GM20000 (cell line): ENCODE data around the gene SLC16A10.
A peak's percentile ranks its signal among the peaks of the same experiment; 100 is the strongest.

Source experiments
- DNase-seq: peaks from one replicate; pipeline ENCODE4 v3.0.0; 2012; ENCODE audit warnings: low spot score
- CTCF ChIP-seq: IDR thresholded peaks from 2 replicates; pipeline ENCODE4 v1.5.1; 2012; ENCODE audit warnings: mild to moderate bottlenecking, control low read depth; ENCODE audit errors: extremely low read depth, missing control alignments

The SLC16A10 gene

GRCh38 chr6:111210194-111210728 is 123.0 kb downstream of the SLC16A10 start:
- peak; percentile 57 for TF ChIP-seq CTCF
- peak; percentile 64 for DNase-seq

GRCh38 chr6:111211411-111212030 is 124.2 kb downstream of the SLC16A10 start:
- no peak for DNase-seq
- no peak for TF ChIP-seq CTCF

GRCh38 chr6:111212625-111213024 is 125.3 kb downstream of the SLC16A10 start:
- TF ChIP-seq CTCF: no peak
- no peak for DNase-seq

- DNase-seq: no peak
- TF ChIP-seq CTCF: no peak
Measured at GRCh38 chr6:111215131-111215530, 127.8 kb downstream of the SLC16A10 start.

GRCh38 chr6:111219785-111220184 is 132.5 kb downstream of the SLC16A10 start:
- TF ChIP-seq CTCF: no peak
- DNase-seq: no peak

- no peak for DNase-seq
- TF ChIP-seq CTCF: no peak
Measured at GRCh38 chr6:111220383-111221031, 133.2 kb downstream of the SLC16A10 start.

- no peak for DNase-seq
- TF ChIP-seq CTCF: no peak
Measured at GRCh38 chr6:111221804-111222203, 134.5 kb downstream of the SLC16A10 start.
